Testis (tissue), 2 donors: ENCODE results near the gene ADORA3.

Experiments used
- POLR2A ChIP-seq: fragments of 450-650 bp; IDR thresholded peaks from one replicate; pipeline ENCODE4 v1.6.1; 2017; ENCODE audit warnings: antibody characterized with exemption, mild to moderate bottlenecking, moderate library complexity
- TF ChIP-seq, protein P1 (sequence below), 3 experiments: fragments of 450-650 bp in 2 of 3; fragments of 200-600 bp in 1 of 3; sonication (generic) in 1 of 3; IDR thresholded peaks; one replicate each; pipeline ENCODE4 v1.5.1; 2016 to 2019; ENCODE audit warnings: antibody characterized with exemption in 3 of 3, mild to moderate bottlenecking in 2 of 3, moderate library complexity in 1 of 3

DNA sequence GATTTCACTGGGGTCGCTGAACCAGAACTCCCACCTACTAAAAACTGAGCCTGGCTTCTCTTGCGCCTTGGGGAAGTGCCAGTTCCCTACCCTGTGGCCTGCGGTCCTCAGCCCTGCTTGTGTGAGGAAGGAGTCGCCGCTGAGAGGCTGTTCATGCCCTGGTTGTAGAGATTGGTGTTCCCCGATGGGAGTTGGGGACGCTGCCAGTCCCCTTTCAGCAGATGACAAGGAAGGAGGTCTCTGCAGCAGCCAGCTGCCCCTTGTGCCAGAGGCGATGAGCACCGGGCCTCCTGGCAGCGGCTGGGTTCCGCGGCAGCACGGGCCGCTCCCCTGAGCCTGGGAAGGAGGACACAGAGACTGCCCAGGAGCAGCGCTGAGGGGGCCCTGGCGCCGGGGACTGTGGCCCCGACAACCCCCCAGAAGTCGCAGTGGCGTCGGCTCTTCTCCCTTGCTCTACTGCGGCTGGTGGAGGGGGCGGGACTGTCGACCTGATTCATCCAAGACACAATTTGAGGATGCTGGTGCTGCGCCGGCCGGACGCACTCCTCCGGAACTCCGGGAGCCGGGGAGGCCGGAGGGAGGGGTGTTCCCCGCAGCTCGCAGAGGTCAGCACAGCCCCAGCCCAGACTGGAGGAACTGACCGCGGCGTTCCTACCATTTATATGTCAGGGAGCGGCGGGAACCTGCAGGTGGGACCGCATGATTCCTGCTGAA lies 12.0 kb upstream of the ADORA3 start:
- TF ChIP-seq POLR2A, result no peak
- TF ChIP-seq, protein P1, sequence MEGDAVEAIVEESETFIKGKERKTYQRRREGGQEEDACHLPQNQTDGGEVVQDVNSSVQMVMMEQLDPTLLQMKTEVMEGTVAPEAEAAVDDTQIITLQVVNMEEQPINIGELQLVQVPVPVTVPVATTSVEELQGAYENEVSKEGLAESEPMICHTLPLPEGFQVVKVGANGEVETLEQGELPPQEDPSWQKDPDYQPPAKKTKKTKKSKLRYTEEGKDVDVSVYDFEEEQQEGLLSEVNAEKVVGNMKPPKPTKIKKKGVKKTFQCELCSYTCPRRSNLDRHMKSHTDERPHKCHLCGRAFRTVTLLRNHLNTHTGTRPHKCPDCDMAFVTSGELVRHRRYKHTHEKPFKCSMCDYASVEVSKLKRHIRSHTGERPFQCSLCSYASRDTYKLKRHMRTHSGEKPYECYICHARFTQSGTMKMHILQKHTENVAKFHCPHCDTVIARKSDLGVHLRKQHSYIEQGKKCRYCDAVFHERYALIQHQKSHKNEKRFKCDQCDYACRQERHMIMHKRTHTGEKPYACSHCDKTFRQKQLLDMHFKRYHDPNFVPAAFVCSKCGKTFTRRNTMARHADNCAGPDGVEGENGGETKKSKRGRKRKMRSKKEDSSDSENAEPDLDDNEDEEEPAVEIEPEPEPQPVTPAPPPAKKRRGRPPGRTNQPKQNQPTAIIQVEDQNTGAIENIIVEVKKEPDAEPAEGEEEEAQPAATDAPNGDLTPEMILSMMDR (IDR thresholded peaks at IDR 0.05), result no peak
